ENCODE results near the gene G3BP2. TPM values are rescaled to one million over a fixed set of nuclear protein-coding genes. Genes with fewer than 3 reads are reported as not detected.

G3BP2 gene
- total RNA-seq, 1 donor from 2014 or later, result 245 TPM

DNA sequence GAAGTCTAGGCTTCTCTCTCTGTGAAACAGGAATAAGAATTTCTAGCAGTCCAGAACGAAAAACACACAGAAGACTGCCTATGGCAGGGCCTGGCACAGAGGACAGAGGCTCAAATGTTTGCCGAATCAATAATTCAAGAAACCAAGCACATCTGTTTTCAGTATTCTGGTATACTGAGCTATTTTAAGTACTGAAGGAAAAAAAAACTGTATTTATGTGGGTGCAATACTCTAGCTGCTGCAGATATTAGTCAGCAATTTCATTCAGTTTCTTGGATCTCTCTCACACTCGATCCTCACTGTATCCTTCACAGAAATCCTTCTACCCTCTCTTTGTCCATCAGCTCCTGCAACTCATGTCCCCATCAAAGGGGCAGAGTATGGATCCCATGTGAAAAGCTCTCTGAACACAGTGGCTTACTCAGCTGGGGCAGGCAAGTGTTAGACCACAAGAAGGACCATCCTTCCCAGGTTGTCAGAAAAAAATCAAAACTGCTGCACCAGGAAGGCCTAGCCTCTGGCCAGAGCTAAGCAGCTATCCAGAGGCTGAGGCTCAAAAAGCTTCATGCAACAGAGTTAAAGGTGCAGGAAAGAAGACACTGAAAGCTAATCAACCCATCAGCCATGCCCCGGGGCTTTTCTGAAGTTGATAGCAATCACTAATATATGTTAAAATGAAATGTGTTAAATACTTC is 42.0 kb upstream of the G3BP2 start:
- no peak overlapping the region for H3K4me3 Mint-ChIP-seq (ENCODE audit: unreplicated experiment)
- no peaks in the 10 kb centered on the region for H3K27me3 Mint-ChIP-seq (ENCODE audit: unreplicated experiment)
- H3K27ac Mint-ChIP-seq (ENCODE audit: unreplicated experiment), result no peak overlapping the region
- TF ChIP-seq, protein P1, sequence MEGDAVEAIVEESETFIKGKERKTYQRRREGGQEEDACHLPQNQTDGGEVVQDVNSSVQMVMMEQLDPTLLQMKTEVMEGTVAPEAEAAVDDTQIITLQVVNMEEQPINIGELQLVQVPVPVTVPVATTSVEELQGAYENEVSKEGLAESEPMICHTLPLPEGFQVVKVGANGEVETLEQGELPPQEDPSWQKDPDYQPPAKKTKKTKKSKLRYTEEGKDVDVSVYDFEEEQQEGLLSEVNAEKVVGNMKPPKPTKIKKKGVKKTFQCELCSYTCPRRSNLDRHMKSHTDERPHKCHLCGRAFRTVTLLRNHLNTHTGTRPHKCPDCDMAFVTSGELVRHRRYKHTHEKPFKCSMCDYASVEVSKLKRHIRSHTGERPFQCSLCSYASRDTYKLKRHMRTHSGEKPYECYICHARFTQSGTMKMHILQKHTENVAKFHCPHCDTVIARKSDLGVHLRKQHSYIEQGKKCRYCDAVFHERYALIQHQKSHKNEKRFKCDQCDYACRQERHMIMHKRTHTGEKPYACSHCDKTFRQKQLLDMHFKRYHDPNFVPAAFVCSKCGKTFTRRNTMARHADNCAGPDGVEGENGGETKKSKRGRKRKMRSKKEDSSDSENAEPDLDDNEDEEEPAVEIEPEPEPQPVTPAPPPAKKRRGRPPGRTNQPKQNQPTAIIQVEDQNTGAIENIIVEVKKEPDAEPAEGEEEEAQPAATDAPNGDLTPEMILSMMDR (IDR thresholded peaks at IDR 0.05; ENCODE audit: partially characterized antibody, unreplicated experiment), result no peak
- H3K9me3 Mint-ChIP-seq (ENCODE audit: unreplicated experiment), result peaks cover 2% of the 10 kb centered on the region
- H3K4me1 Mint-ChIP-seq (ENCODE audit: low read depth, unreplicated experiment), result peaks cover 12% of the 10 kb centered on the region
- no peaks in the 10 kb centered on the region for H3K36me3 Mint-ChIP-seq (ENCODE audit: unreplicated experiment)
- DNase-seq, result no peak

DNA sequence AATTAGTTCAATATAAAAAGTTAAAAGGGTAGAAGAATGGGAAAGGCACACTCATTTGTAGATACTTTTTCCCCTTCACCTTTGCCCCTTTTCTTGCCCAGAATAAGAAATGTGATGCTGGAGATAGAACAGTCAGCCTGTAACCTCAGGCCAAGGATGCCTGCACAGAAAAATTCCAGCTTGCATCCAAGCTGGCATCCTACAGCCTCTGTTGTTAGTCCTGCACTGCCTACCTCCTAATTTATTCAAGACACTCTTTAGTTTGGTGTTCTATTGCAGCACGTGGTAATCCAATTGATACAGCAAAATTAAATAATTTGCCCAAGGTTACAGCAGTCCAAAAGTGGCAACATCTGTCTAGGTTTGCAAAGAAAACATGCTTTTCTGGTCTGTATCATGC is 41.5 kb upstream of the G3BP2 start:
- Mint-ChIP-seq H3K9me3 (ENCODE audit: unreplicated experiment) (peaks cover 2% of the 10 kb centered on the region), H3K36me3 (ENCODE audit: unreplicated experiment) (no peaks in the 10 kb centered on the region), H3K27me3 (ENCODE audit: unreplicated experiment) (no peaks in the 10 kb centered on the region), H3K4me3 (ENCODE audit: unreplicated experiment) (no peak overlapping the region), H3K4me1 (ENCODE audit: low read depth, unreplicated experiment) (peaks cover 12% of the 10 kb centered on the region), H3K27ac (ENCODE audit: unreplicated experiment) (no peak overlapping the region)
- TF ChIP-seq, protein P1 (IDR thresholded peaks at IDR 0.05; ENCODE audit: partially characterized antibody, unreplicated experiment), result no peak
- DNase-seq, result no peak

DNA sequence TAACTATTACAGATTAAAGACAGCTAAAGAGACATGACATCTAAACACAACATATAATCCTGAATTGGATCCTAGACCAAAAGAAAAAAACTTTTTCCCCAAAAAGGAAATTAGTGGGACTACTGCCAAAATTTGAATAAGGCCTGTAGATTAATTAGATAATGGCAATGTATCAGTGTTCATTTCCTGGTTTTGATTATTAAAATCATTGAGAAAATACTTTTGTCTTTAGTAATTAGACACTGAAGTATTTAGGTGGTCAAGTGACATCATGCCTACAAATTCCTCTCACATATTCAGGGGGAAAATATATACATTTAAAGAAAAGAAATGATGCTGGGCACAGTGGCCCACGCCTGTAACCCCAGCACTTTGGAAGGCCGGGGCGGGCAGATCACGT is 40.8 kb upstream of the G3BP2 start:
- Mint-ChIP-seq H3K4me3 (ENCODE audit: unreplicated experiment) (no peak overlapping the region), H3K27ac (ENCODE audit: unreplicated experiment) (no peak overlapping the region), H3K9me3 (ENCODE audit: unreplicated experiment) (peaks cover 2% of the 10 kb centered on the region), H3K36me3 (ENCODE audit: unreplicated experiment) (no peaks in the 10 kb centered on the region), H3K4me1 (ENCODE audit: low read depth, unreplicated experiment) (peaks cover 12% of the 10 kb centered on the region), H3K27me3 (ENCODE audit: unreplicated experiment) (no peaks in the 10 kb centered on the region)
- no peak for DNase-seq
- TF ChIP-seq, protein P1 (IDR thresholded peaks at IDR 0.05; ENCODE audit: partially characterized antibody, unreplicated experiment), result no peak

DNA sequence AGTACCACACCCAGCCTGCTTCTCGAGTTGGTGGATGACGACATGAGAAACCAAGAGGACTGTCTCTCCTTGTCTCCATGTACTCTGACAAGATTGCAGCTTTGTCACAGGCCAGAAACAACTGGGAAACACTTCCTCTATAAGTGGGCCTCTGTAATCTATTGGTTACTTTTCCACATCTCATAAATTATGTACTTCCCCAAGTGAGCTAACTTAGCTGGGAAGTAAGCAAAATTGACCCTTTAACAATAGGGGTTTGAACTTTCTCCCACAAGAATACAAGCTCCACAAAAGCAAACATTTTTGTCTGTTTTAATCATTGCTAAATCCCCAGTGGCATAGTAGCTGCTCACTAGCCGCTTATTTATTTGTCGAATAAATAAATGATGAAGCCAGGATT is 37.0 kb upstream of the G3BP2 start:
- H3K9me3 Mint-ChIP-seq (ENCODE audit: unreplicated experiment), result no peaks in the 10 kb centered on the region
- DNase-seq, result no peak
- TF ChIP-seq, protein P1 (IDR thresholded peaks at IDR 0.05; ENCODE audit: partially characterized antibody, unreplicated experiment), result no peak
- H3K4me1 Mint-ChIP-seq (ENCODE audit: low read depth, unreplicated experiment), result peaks cover 5% of the 10 kb centered on the region
- H3K27ac Mint-ChIP-seq (ENCODE audit: unreplicated experiment), result no peak overlapping the region
- H3K27me3 Mint-ChIP-seq (ENCODE audit: unreplicated experiment), result no peaks in the 10 kb centered on the region
- H3K4me3 Mint-ChIP-seq (ENCODE audit: unreplicated experiment), result no peak overlapping the region
- no peaks in the 10 kb centered on the region for H3K36me3 Mint-ChIP-seq (ENCODE audit: unreplicated experiment)

DNA sequence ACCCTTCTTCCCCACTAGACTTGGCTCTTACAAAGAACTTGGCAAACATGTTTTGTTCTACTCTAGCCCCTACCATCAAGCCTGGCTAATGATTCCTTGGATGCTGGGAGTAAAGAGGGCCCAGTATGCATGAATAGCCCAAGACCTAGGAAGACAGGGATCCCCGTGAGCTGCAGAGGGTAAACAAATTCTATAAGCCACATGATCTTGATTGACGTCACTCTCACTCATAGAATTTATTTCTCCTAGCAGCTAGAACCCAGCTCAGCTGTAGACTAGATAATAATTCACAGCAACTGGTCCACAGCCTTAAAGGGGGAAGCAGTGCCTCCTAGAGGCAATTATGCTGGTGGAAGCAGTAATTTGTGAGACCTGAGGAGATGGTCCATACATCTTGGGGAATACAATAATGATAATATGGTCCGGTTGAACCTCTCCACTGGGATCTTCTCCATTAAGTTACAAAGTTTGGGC is 35.0 kb upstream of the G3BP2 start:
- TF ChIP-seq, protein P1 (IDR thresholded peaks at IDR 0.05; ENCODE audit: partially characterized antibody, unreplicated experiment), result no peak
- H3K36me3 Mint-ChIP-seq (ENCODE audit: unreplicated experiment), result no peaks in the 10 kb centered on the region
- H3K4me3 Mint-ChIP-seq (ENCODE audit: unreplicated experiment), result no peak overlapping the region
- no peak for DNase-seq
- H3K27ac Mint-ChIP-seq (ENCODE audit: unreplicated experiment), result no peak overlapping the region
- no peaks in the 10 kb centered on the region for H3K4me1 Mint-ChIP-seq (ENCODE audit: low read depth, unreplicated experiment)
- no peaks in the 10 kb centered on the region for H3K27me3 Mint-ChIP-seq (ENCODE audit: unreplicated experiment)
- no peaks in the 10 kb centered on the region for H3K9me3 Mint-ChIP-seq (ENCODE audit: unreplicated experiment)
